ENCODE measurements around the gene TGFB1.
A peak's percentile ranks its signal among the peaks of the same experiment; 100 is the strongest.
"Not testable (repeated sequence)": the region's sequence is repeated elsewhere in the genome, so short reads cannot be mapped to it uniquely, and the experiment has no call there.

TGFB1 gene

GRCh38 chr19:41369769-41370168 lies 16.0 kb upstream of the TGFB1 start:
- no peak for DNase-seq (ENCODE audit: low read depth)

GRCh38 chr19:41367848-41368301 lies 14.2 kb upstream of the TGFB1 start:
- DNase-seq (ENCODE audit: low read depth) = no peak

- no peak for DNase-seq (ENCODE audit: low read depth)
These were observed 12.4 kb upstream of the TGFB1 start for GRCh38 chr19:41366089-41366488.

- DNase-seq (ENCODE audit: low read depth) = no peak
These were observed 11.0 kb upstream of the TGFB1 start for GRCh38 chr19:41364524-41365391.

- peak; percentile 97 for DNase-seq (ENCODE audit: low read depth)
These were observed 10.2 kb upstream of the TGFB1 start, which contains the start of gene B9D2 for GRCh38 chr19:41363753-41364523. B9D2 (minus strand) TSS chr19:41364149; CDS start chr19:41363519, 630 bp downstream.

- DNase-seq (ENCODE audit: low read depth) = no peak
These were observed 9.6 kb upstream of the TGFB1 start for GRCh38 chr19:41363371-41363752.

GRCh38 chr19:41362143-41362847 lies 8.6 kb upstream of the TGFB1 start:
- DNase-seq (ENCODE audit: low read depth) = no peak

GRCh38 chr19:41359741-41360140 lies 6.0 kb upstream of the TGFB1 start:
- DNase-seq (ENCODE audit: low read depth) = no peak

- no peak for DNase-seq (ENCODE audit: low read depth)
These were observed 4.0 kb upstream of the TGFB1 start for GRCh38 chr19:41357746-41358145.

- DNase-seq (ENCODE audit: low read depth) = no peak
These were observed 3.4 kb upstream of the TGFB1 start for GRCh38 chr19:41356984-41357739.

GRCh38 chr19:41355802-41356201 lies 2.1 kb upstream of the TGFB1 start:
- DNase-seq (ENCODE audit: low read depth) = no peak

- no peak for DNase-seq (ENCODE audit: low read depth)
These were observed 1.3 kb upstream of the TGFB1 start for GRCh38 chr19:41355035-41355434.

- DNase-seq (ENCODE audit: low read depth) = no peak
These were observed 726 bp upstream of the TGFB1 start for GRCh38 chr19:41354343-41354953.

- DNase-seq (ENCODE audit: low read depth) = peak; percentile 70
These were observed 885 bp downstream of the TGFB1 start for GRCh38 chr19:41352609-41353465.

GRCh38 chr19:41352279-41352608 lies 1.5 kb downstream of the TGFB1 start:
- DNase-seq (ENCODE audit: low read depth) = no peak

- DNase-seq (ENCODE audit: low read depth) = peak; percentile 71
These were observed 2.1 kb downstream of the TGFB1 start for GRCh38 chr19:41351339-41352245.

GRCh38 chr19:41350735-41351338 lies 2.9 kb downstream of the TGFB1 start:
- no peak for DNase-seq (ENCODE audit: low read depth)

GRCh38 chr19:41346916-41347315 lies 6.8 kb downstream of the TGFB1 start:
- DNase-seq (ENCODE audit: low read depth) = not testable (repeated sequence)

GRCh38 chr19:41344162-41344561 lies 9.6 kb downstream of the TGFB1 start:
- DNase-seq (ENCODE audit: low read depth) = no peak

All from activated T-cell treated with anti-CD3 and anti-CD28 coated beads for 1 hour (primary cell).